Colonic mucosa (tissue), 4 donors: Measurements from ENCODE around the gene KDR. TPM values are rescaled to one million over a fixed set of nuclear protein-coding genes. Genes with fewer than 3 reads are reported as not detected.

Source experiments
- DNase-seq: peaks from one replicate; pipeline ENCODE4 v3.0.0-alpha.2; 2020
- H3K27ac ChIP-seq: fragments of 200-600 bp; one replicate; pipeline ENCODE4 v1.8.0; 2021
- H3K27me3 ChIP-seq: fragments of 200-600 bp; one replicate; pipeline ENCODE4 v1.8.0; 2021
- H3K36me3 ChIP-seq: fragments of 200-600 bp; one replicate; pipeline ENCODE4 v1.8.0; 2021
- H3K4me1 ChIP-seq: fragments of 200-600 bp; one replicate; pipeline ENCODE4 v1.8.0; 2021; ENCODE audit warnings: mild to moderate bottlenecking
- H3K4me3 ChIP-seq: fragments of 200-600 bp; one replicate; pipeline ENCODE4 v1.8.0; 2021
- H3K9ac ChIP-seq, 2 donors: one replicate each; pipeline ENCODE4 v1.7.0; 2013; ENCODE audit warnings: control low read depth in 2 of 2, low read depth in 2 of 2, low read length in 2 of 2
- H3K9me3 ChIP-seq: fragments of 200-600 bp; one replicate; pipeline ENCODE4 v1.8.0; 2021
- intact Hi-C: fragments of 100-400 bp; cut with DNase I; formaldehyde crosslinking; loops from one replicate; pipeline ENCODE4 v1.14.1; 2022
- total RNA-seq, 2 donors: library from RNA; stranded (reverse); fragmentation: NEBNext Ultra II Directional in 1 of 2; extraction: Animal tissue kit (Norgen Biotek cat#: 25700) in 1 of 2; gene quantifications; one replicate each; pipeline ENCODE4 v1.2.1, GENCODE V29; 2021
- TF ChIP-seq, protein P1 (sequence below): fragments of 200-600 bp; IDR thresholded peaks from one replicate; pipeline ENCODE4 v1.8.0; 2022; ENCODE audit warnings: antibody characterized with exemption, mild to moderate bottlenecking
- donor health status: healthy.
- donor health status: DM: no; HTN: no; CAD: no.
- donor health status: DM: no; HTN: no; CAD: no.

The KDR gene
- total RNA-seq, 2 donors from 2014 or later: 3.4 to 6.5 TPM

DNA sequence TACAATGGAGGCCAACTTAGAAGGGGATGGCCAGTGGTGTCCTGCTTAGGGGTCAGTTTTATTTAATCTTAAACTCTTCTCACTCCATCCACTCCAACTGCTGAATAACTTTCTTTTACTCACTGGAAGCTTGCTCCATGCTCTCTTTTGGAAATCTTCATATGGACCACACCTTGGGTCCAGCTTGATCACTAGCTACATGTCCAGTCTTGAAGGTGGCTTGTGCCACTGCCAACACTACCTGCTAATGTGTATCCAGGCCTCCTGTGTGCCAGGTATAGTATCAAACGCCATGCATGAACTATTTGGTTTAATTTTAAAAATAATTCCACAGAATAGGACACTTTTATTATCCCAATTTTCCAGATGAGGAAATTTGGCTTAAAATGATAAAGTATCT lies 37.0 kb upstream of the KDR start:
- Histone ChIP-seq H3K4me3 (no peak overlapping the region), H3K27ac (no peak overlapping the region), H3K4me1 (no peaks in the 10 kb centered on the region), H3K27me3 (peaks cover 2% of the 10 kb centered on the region), H3K36me3 (no peaks in the 10 kb centered on the region), H3K9ac (no peak overlapping the region), H3K9me3 (no peaks in the 10 kb centered on the region)
- DNase-seq: no peak
- intact Hi-C loops: no loop called here
- TF ChIP-seq, protein P1, sequence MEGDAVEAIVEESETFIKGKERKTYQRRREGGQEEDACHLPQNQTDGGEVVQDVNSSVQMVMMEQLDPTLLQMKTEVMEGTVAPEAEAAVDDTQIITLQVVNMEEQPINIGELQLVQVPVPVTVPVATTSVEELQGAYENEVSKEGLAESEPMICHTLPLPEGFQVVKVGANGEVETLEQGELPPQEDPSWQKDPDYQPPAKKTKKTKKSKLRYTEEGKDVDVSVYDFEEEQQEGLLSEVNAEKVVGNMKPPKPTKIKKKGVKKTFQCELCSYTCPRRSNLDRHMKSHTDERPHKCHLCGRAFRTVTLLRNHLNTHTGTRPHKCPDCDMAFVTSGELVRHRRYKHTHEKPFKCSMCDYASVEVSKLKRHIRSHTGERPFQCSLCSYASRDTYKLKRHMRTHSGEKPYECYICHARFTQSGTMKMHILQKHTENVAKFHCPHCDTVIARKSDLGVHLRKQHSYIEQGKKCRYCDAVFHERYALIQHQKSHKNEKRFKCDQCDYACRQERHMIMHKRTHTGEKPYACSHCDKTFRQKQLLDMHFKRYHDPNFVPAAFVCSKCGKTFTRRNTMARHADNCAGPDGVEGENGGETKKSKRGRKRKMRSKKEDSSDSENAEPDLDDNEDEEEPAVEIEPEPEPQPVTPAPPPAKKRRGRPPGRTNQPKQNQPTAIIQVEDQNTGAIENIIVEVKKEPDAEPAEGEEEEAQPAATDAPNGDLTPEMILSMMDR: no peak

DNA sequence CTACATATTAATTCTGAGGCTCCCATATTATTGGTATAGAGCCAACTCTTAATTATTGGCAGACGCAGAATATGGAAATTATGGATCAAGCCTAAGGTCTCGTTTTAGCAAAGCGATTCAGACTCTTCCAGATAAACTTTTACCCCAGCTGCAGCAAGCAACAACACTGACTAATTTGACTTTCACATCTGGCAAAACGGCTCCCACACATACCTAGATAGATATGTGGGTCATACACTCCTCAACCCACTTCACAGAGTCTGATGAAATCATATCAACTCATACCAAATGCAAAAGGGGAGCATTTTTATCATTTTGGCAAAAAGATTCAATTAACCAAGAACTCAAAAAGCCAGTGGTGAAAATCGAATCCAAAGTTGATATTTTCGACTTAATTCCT lies 36.3 kb upstream of the KDR start:
- DNase-seq: no peak
- Histone ChIP-seq H3K9ac (no peak overlapping the region), H3K9me3 (no peaks in the 10 kb centered on the region), H3K27ac (no peak overlapping the region), H3K27me3 (peaks cover 5% of the 10 kb centered on the region), H3K4me1 (no peaks in the 10 kb centered on the region), H3K36me3 (no peaks in the 10 kb centered on the region), H3K4me3 (no peak overlapping the region)
- intact Hi-C loops: no loop called here
- TF ChIP-seq, protein P1: no peak

DNA sequence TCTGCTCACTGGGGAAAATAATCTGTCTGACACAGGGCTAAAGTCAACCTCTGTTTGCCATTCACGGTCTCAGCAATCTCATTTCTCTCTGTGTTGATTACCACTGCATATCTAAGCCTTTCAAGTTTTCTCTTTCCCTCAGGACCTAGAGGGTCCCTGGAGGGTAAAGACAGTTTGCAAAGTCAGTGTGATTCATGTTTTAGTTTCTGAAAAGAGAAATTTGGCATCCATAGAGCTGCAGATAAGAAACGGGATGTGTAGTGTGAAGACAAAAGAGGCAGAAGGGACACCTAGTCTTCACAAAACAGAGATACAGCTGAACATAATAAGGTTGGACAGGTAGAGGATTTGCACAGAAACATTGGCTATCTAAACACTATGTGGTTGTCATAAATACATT lies 34.5 kb upstream of the KDR start:
- TF ChIP-seq, protein P1: no peak
- peaks cover 5% of the 10 kb centered on the region for H3K27me3 ChIP-seq
- H3K27ac ChIP-seq: no peak overlapping the region
- no peaks in the 10 kb centered on the region for H3K36me3 ChIP-seq
- H3K9me3 ChIP-seq: no peaks in the 10 kb centered on the region
- DNase-seq: no peak
- no peak overlapping the region for H3K9ac ChIP-seq
- H3K4me3 ChIP-seq: no peak overlapping the region
- intact Hi-C loops: no loop called here
- no peaks in the 10 kb centered on the region for H3K4me1 ChIP-seq

DNA sequence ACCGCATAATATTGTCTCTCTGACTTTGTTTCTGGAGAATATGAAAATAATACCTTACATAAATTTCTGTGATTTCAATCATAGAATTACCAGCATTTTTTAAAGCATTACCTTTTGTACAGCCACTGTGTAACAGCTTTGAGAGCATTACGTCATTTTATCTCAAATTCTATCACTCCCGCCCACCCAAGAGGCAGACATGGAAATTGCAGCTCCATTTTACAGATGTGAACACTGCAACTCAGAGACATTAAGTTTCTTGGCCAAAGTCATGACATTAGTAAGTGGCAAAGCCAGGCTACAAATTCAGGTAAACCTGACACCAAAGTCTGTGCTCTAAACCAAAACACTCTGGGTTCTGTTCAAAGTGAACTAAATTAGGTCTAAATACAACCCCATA lies 33.6 kb upstream of the KDR start:
- peaks cover 5% of the 10 kb centered on the region for H3K27me3 ChIP-seq
- no peak overlapping the region for H3K9ac ChIP-seq
- DNase-seq: no peak
- H3K27ac ChIP-seq: no peak overlapping the region
- no peaks in the 10 kb centered on the region for H3K9me3 ChIP-seq
- no peaks in the 10 kb centered on the region for H3K36me3 ChIP-seq
- TF ChIP-seq, protein P1: no peak
- no peak overlapping the region for H3K4me3 ChIP-seq
- intact Hi-C loops: no loop called here
- H3K4me1 ChIP-seq: no peaks in the 10 kb centered on the region

DNA sequence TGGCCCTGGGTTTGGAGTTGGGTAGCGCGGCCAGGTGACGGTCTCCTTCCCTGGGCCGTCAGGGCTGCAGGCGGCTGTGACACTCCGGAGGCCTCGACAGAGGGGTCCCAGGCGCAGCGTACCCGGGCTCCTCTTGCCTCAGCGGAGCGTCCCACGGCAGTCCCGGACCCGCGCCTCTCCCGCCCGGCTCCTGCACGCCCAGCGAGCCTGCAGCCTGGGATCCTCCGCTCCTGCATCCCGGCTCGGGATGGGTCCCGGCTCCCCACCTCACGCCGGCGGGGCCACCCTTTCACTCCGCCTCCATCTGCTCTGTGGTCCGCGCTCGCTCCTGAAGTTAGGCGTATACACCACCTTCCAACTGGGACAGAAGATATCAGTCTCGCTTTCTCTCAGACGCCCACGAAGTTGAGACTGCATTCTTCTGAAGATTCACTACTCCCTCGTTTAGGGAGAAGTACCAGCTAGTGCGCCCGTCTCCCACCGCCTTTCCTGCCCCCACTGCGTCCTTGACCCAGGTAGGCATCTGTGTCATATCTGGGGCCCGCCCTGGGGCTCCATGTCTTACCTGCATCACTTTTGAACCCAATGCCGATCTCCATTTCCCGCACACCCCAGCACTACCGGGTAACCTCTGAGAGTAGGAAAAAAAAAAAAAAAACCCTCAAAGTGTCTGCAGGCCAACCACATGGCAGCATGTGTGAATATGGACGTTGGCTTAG lies 32.3 kb upstream of the KDR start:
- Histone ChIP-seq H3K27me3 (peaks cover 5% of the 10 kb centered on the region), H3K36me3 (no peaks in the 10 kb centered on the region), H3K9me3 (no peaks in the 10 kb centered on the region), H3K4me1 (no peaks in the 10 kb centered on the region), H3K4me3 (no peak overlapping the region), H3K9ac (no peak overlapping the region), H3K27ac (no peak overlapping the region)
- no peak for DNase-seq
- intact Hi-C loops: no loop called here
- TF ChIP-seq, protein P1: no peak
